ENCODE data around the gene GPR3. TPM values are rescaled to one million over a fixed set of nuclear protein-coding genes. Genes with fewer than 3 reads are reported as not detected.

Gene GPR3
- total RNA-seq, 1 experiment from 2014 or later: 0.98 TPM

- intact Hi-C loops (cut with micrococcal nuclease; ENCODE audit: unreplicated experiment): no loop called here
- CTCF ChIA-PET: no interaction called here
- Histone ChIP-seq H3K4me3 (no peak overlapping the region), H3K4me2 (no peak overlapping the region), H3K36me3 (ENCODE audit: low read depth) (peaks cover 7% of the 10 kb centered on the region; the same call in 1 of the 2 replicates), H3K27ac (no peak overlapping the region), H3F3A (ENCODE audit: insufficient read depth, low read depth) (no peaks in the 10 kb centered on the region; the same call in 1 of the 2 replicates), H4K20me1 (ENCODE audit: insufficient read depth) (no peaks in the 10 kb centered on the region), H2AFZ (no peak overlapping the region), H3K9me2 (ENCODE audit: insufficient read depth) (no peaks in the 10 kb centered on the region), H3K79me2 (ENCODE audit: low read depth) (no peaks in the 10 kb centered on the region), H3K9me3 (ENCODE audit: insufficient read depth, low read depth) (no peaks in the 10 kb centered on the region), H3K4me1 (replicated peaks; ENCODE audit: insufficient read depth) (no peaks in the 10 kb centered on the region), H3K27me3 (ENCODE audit: insufficient read depth, low read depth) (no peaks in the 10 kb centered on the region)
- TF ChIP-seq CTCF (conservative IDR thresholded peaks at IDR 0.05) (no peak), EZH2 (IDR thresholded peaks at IDR 0.05; ENCODE audit: low read depth) (no peak)
- BruUV-seq (replicated peaks): no TSS peak
- POLR2A ChIA-PET (ENCODE audit: unreplicated experiment): no interaction called here
- no peak for DNase-seq
These were observed 15.7 kb downstream of the GPR3 start for GRCh38 chr1:27408151-27408550.

- intact Hi-C loops (cut with micrococcal nuclease; ENCODE audit: unreplicated experiment): no loop called here
- Histone ChIP-seq H4K20me1 (ENCODE audit: insufficient read depth) (no peaks in the 10 kb centered on the region), H3K36me3 (ENCODE audit: low read depth) (peaks cover 7% of the 10 kb centered on the region), H3F3A (ENCODE audit: insufficient read depth, low read depth) (no peaks in the 10 kb centered on the region), H3K4me2 (no peak overlapping the region), H3K9me2 (ENCODE audit: insufficient read depth) (no peaks in the 10 kb centered on the region), H3K9me3 (ENCODE audit: insufficient read depth, low read depth) (no peaks in the 10 kb centered on the region), H3K27ac (no peak overlapping the region), H3K4me3 (no peak overlapping the region), H2AFZ (no peak overlapping the region), H3K27me3 (ENCODE audit: insufficient read depth, low read depth) (no peaks in the 10 kb centered on the region), H3K4me1 (replicated peaks; ENCODE audit: insufficient read depth) (no peaks in the 10 kb centered on the region), H3K79me2 (ENCODE audit: low read depth) (no peaks in the 10 kb centered on the region)
- no peak for DNase-seq
- ChIA-PET CTCF (no interaction called here), POLR2A (ENCODE audit: unreplicated experiment) (no interaction called here)
- TF ChIP-seq EZH2 (IDR thresholded peaks at IDR 0.05; ENCODE audit: low read depth) (no peak), CTCF (conservative IDR thresholded peaks at IDR 0.05) (no peak)
- BruUV-seq (replicated peaks): no TSS peak
These were observed 17.2 kb downstream of the GPR3 start for GRCh38 chr1:27409669-27410068.

- H3K4me3 ChIP-seq: no peak overlapping the region
- intact Hi-C loops (cut with micrococcal nuclease; ENCODE audit: unreplicated experiment): no loop called here
- CTCF ChIA-PET: no interaction called here
- no peak overlapping the region for H2AFZ ChIP-seq
- H3K27me3 ChIP-seq (ENCODE audit: insufficient read depth, low read depth): no peaks in the 10 kb centered on the region
- no peaks in the 10 kb centered on the region for H3F3A ChIP-seq (ENCODE audit: insufficient read depth, low read depth)
- no peak overlapping the region for H3K27ac ChIP-seq
- H3K36me3 ChIP-seq (ENCODE audit: low read depth): peaks cover 7% of the 10 kb centered on the region
- no peak for DNase-seq
- BruUV-seq (replicated peaks): no TSS peak
- H3K4me1 ChIP-seq (replicated peaks; ENCODE audit: insufficient read depth): no peaks in the 10 kb centered on the region
- TF ChIP-seq EZH2 (IDR thresholded peaks at IDR 0.05; ENCODE audit: low read depth) (no peak), CTCF (conservative IDR thresholded peaks at IDR 0.05) (no peak)
- POLR2A ChIA-PET (ENCODE audit: unreplicated experiment): no interaction called here
- no peak overlapping the region for H3K4me2 ChIP-seq
- H3K79me2 ChIP-seq (ENCODE audit: low read depth): no peaks in the 10 kb centered on the region
- no peaks in the 10 kb centered on the region for H4K20me1 ChIP-seq (ENCODE audit: insufficient read depth)
- no peaks in the 10 kb centered on the region for H3K9me3 ChIP-seq (ENCODE audit: insufficient read depth, low read depth)
- no peaks in the 10 kb centered on the region for H3K9me2 ChIP-seq (ENCODE audit: insufficient read depth)
These were observed 18.3 kb downstream of the GPR3 start for GRCh38 chr1:27410709-27411108.
